Measurements from ENCODE around the gene FAM8A1. TPM values are rescaled to one million over a fixed set of nuclear protein-coding genes. Genes with fewer than 3 reads are reported as not detected.

Gene FAM8A1
- total and polyA plus RNA-seq, 2 of the 13 experiments (the other 11 are each of a cell fraction or from before 2014, with no cell fraction given): 30.5 to 34.3 TPM

DNA sequence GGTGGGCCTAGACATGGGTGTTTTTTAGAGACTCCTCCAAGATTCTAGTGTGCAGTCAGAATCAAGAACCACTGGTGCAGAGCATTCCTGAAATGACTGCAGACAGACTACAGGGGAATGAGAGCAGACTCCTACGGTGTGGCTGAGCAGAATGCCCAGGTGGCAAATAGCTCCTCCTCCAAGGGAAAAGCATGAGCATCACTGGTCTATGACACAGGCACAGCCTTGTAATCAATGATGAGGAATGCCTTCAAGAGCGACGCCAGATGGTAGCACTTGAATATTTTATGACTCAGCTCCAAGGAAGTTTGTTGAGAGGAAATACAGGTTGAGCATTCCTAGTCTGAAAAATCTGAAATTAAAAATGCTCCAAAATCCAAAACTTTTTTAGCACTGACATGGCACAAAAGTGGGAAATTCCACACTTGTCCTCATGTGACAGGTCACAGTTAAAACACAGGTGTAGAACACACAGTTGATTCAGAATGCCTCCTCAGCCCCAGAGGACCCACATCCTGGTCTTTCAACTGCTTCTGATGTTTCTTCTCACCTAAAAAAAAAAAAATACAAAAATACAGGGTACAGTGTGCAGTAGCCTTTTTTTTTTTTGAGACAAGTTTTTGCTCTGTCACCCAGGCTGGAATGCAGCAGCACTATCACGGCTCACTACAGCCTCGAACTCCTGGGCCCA lies 10.6 kb upstream of the FAM8A1 start (continued):
- TF ChIP-seq, protein P1, sequence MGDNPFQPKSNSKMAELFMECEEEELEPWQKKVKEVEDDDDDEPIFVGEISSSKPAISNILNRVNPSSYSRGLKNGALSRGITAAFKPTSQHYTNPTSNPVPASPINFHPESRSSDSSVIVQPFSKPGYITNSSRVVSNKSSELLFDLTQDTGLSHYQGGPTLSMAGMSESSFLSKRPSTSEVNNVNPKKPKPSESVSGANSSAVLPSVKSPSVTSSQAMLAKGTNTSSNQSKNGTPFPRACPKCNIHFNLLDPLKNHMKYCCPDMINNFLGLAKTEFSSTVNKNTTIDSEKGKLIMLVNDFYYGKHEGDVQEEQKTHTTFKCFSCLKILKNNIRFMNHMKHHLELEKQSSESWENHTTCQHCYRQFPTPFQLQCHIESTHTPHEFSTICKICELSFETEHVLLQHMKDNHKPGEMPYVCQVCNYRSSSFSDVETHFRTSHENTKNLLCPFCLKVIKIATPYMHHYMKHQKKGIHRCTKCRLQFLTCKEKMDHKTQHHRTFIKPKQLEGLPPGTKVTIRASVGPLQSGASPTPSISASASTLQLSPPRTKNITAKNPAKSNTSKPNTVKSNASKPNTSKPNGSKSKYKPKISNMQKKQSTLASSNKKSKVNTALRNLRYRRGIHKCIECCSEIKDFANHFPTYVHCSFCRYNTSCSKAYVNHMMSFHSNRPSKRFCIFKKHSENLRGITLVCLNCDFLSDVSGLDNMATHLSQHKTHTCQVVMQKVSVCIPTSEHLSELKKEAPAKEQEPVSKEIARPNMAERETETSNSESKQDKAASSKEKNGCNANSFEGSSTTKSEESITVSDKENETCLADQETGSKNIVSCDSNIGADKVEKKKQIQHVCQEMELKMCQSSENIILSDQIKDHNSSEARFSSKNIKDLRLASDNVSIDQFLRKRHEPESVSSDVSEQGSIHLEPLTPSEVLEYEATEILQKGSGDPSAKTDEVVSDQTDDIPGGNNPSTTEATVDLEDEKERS (CRISPR knock-in tag; IDR thresholded peaks at IDR 0.05): no peak
- TF ChIP-seq ZNF878 (CRISPR knock-in tag; IDR thresholded peaks at IDR 0.05) (no peak), MIER3 (CRISPR knock-in tag; IDR thresholded peaks at IDR 0.05; ENCODE audit: borderline replicate concordance) (no peak), NR2C2 (CRISPR knock-in tag; IDR thresholded peaks at IDR 0.05; ENCODE audit: borderline replicate concordance) (no peak)
- TF ChIP-seq, protein P2, sequence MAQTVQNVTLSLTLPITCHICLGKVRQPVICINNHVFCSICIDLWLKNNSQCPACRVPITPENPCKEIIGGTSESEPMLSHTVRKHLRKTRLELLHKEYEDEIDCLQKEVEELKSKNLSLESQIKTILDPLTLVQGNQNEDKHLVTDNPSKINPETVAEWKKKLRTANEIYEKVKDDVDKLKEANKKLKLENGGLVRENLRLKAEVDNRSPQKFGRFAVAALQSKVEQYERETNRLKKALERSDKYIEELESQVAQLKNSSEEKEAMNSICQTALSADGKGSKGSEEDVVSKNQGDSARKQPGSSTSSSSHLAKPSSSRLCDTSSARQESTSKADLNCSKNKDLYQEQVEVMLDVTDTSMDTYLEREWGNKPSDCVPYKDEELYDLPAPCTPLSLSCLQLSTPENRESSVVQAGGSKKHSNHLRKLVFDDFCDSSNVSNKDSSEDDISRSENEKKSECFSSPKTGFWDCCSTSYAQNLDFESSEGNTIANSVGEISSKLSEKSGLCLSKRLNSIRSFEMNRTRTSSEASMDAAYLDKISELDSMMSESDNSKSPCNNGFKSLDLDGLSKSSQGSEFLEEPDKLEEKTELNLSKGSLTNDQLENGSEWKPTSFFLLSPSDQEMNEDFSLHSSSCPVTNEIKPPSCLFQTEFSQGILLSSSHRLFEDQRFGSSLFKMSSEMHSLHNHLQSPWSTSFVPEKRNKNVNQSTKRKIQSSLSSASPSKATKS (CRISPR knock-in tag; IDR thresholded peaks at IDR 0.05): no peak

GRCh38 chr6:17591287-17591686 lies 8.8 kb upstream of the FAM8A1 start:
- peaks cover 25% of the 10 kb centered on the region for H3K4me1 ChIP-seq (ENCODE audit: insufficient read depth, low read length)
- no peak overlapping the region for H3K27ac ChIP-seq (ENCODE audit: extremely low read length, insufficient read depth, low read length)
- intact Hi-C loops (cut with micrococcal nuclease; ENCODE audit: unreplicated experiment): no loop called here
- no peaks in the 10 kb centered on the region for H3K9me3 ChIP-seq (ENCODE audit: low read length)
- WGBS (ENCODE audit: low lambda C conversion rate): 74% methylated on average over 1 of the region's 1 CpG
- ChIA-PET CTCF (ENCODE audit: low intra/inter-chr PET ratio, low total read pairs) (no interaction called here), POLR2A (no interaction called here)
- H2AFZ ChIP-seq (ENCODE audit: low read length): no peak overlapping the region
- in situ Hi-C loops (cut with HindIII; ENCODE audit: extremely low pct_ligation_motif_present, low pct_unique_long_range_greater_than_20kb): no loop called here
- no peak for FAIRE-seq
- no peak for ATAC-seq
- DNase-seq (ENCODE audit: low spot score): no peak
- H3K4me2 ChIP-seq (ENCODE audit: low read depth, low read length): no peak overlapping the region
- H4K20me1 ChIP-seq (ENCODE audit: insufficient read depth, low read length): no peaks in the 10 kb centered on the region
- H3K79me2 ChIP-seq (ENCODE audit: insufficient read depth, low read length): no peaks in the 10 kb centered on the region
- TF ChIP-seq ZNF841 (CRISPR knock-in tag; IDR thresholded peaks at IDR 0.05; ENCODE audit: borderline replicate concordance) (no peak), ZMYM2 (CRISPR knock-in tag; IDR thresholded peaks at IDR 0.05) (no peak), ZEB1 (IDR thresholded peaks at IDR 0.05; ENCODE audit: insufficient replicate concordance, low read depth) (no peak), FOXM1 (CRISPR knock-in tag; IDR thresholded peaks at IDR 0.05) (no peak)
- no peaks in the 10 kb centered on the region for H3K27me3 ChIP-seq (ENCODE audit: control insufficient read depth in 1 of 2, insufficient read depth in 2 of 2, low read length in 2 of 2)
- no peaks in the 10 kb centered on the region for H3K36me3 ChIP-seq (replicated peaks in 1 of 2; ENCODE audit: control insufficient read depth in 1 of 2, insufficient read depth in 2 of 2, low read length in 2 of 2)
- no peak overlapping the region for H3K4me3 ChIP-seq (replicated peaks in 1 of 3; ENCODE audit: insufficient read depth in 1 of 3, low read depth in 2 of 3, low read length in 3 of 3)
- no peak overlapping the region for H3K9ac ChIP-seq (ENCODE audit: insufficient read depth, low read depth, low read length)
- BruUV-seq (replicated peaks): no TSS peak
